ENCODE measurements around the gene FTL. TPM values are rescaled to one million over a fixed set of nuclear protein-coding genes. Genes with fewer than 3 reads are reported as not detected.
A peak's percentile ranks its signal among the peaks of the same experiment; 100 is the strongest.

Gene FTL
- total RNA-seq, 1 experiment from 2014 or later, result 2,963 TPM

GRCh38 chr19:48955308-48955958, 9.7 kb upstream of the FTL start:
- no peak for TF ChIP-seq CTCF (IDR thresholded peaks at IDR 0.05; ENCODE audit: insufficient read depth in 1 of 2, low read depth in 1 of 2, low read length in 1 of 2, severe bottlenecking in 1 of 2, unreplicated experiment in 1 of 2)
- H3K36me3 ChIP-seq (ENCODE audit: control insufficient read depth, insufficient read depth, low read length), result peaks cover 2% of the 10 kb centered on the region; the same call in 1 of the 2 replicates
- no peaks in the 10 kb centered on the region for H3K27me3 Mint-ChIP-seq (ENCODE audit: insufficient read depth, unreplicated experiment)
- peak overlapping the region; percentile 91 for H3K27ac Mint-ChIP-seq (ENCODE audit: unreplicated experiment)
- DNase-seq, result no peak
- H3K9me3 ChIP-seq, result no peaks in the 10 kb centered on the region
- peaks cover 44% of the 10 kb centered on the region for H3K36me3 Mint-ChIP-seq (ENCODE audit: insufficient read depth, unreplicated experiment)
- H3K4me3 ChIP-seq (ENCODE audit: low read depth, low read length), result peak overlapping the region; percentile 70
- H3K4me3 Mint-ChIP-seq (ENCODE audit: unreplicated experiment), result peak overlapping the region; percentile 85
- H3K27me3 ChIP-seq (replicated peaks; ENCODE audit: control insufficient read depth, insufficient read depth, low read length), result no peaks in the 10 kb centered on the region
- CTCF ChIA-PET, result no interaction called here
- H3K9me3 Mint-ChIP-seq (ENCODE audit: unreplicated experiment), result no peaks in the 10 kb centered on the region
- peaks cover 11% of the 10 kb centered on the region for H3K4me1 ChIP-seq
- H3K4me1 Mint-ChIP-seq (ENCODE audit: low read depth, unreplicated experiment), result peaks cover 6% of the 10 kb centered on the region
- POLR2A ChIA-PET, result interaction anchor here (0.6 kb wide), 1 partner anchor 11 kb away, joined by 3 read pairs; no protein-coding TSS in a partner anchor
- intact Hi-C loops (cut with micrococcal nuclease; ENCODE audit: unreplicated experiment), result loop anchor here (2.0 kb wide), 1 partner anchor 55 kb away; the partner anchor contains the start of gene NUCB1
- no TSS peak for BruUV-seq (replicated peaks)

DNA sequence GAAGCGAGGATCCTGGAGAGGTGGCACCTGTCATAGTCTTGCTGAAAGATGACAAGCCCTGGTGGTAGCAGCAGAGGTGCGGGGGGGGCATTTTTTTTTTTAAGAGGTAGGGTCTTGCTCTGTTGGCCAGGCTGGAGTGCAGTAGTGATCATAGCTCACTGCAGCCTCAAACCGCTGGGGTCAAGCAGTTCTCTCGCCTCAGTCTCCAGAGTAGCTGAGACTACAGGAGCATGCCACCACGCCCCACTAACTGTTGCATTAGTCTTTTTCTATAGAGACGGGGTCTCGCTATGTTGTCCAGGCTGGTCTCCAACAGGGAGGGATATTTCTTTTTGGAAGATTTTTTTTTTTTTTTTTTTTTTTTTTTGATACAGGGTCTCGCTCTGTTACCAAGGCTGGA, 7.1 kb upstream of the FTL start:
- Histone ChIP-seq H3K4me3 (ENCODE audit: low read depth, low read length) (no peak overlapping the region), H3K9me3 (no peaks in the 10 kb centered on the region), H3K27me3 (replicated peaks; ENCODE audit: control insufficient read depth, insufficient read depth, low read length) (no peaks in the 10 kb centered on the region), H3K4me1 (peaks cover 28% of the 10 kb centered on the region), H3K36me3 (ENCODE audit: control insufficient read depth, insufficient read depth, low read length) (peaks cover 2% of the 10 kb centered on the region; the same call in 1 of the 2 replicates)
- peaks cover 68% of the 10 kb centered on the region for H3K36me3 Mint-ChIP-seq (ENCODE audit: insufficient read depth, unreplicated experiment)
- H3K4me1 Mint-ChIP-seq (ENCODE audit: low read depth, unreplicated experiment), result peaks cover 28% of the 10 kb centered on the region
- H3K27me3 Mint-ChIP-seq (ENCODE audit: insufficient read depth, unreplicated experiment), result no peaks in the 10 kb centered on the region
- ChIA-PET CTCF (interaction anchor here (0.7 kb wide), 1 partner anchor 35 kb away, joined by 3 read pairs; the partner anchor contains the start of gene RUVBL2), POLR2A (no interaction called here)
- intact Hi-C loops (cut with micrococcal nuclease; ENCODE audit: unreplicated experiment), result no loop called here
- no TSS peak for BruUV-seq (replicated peaks)
- H3K4me3 Mint-ChIP-seq (ENCODE audit: unreplicated experiment), result no peak overlapping the region
- H3K9me3 Mint-ChIP-seq (ENCODE audit: unreplicated experiment), result no peaks in the 10 kb centered on the region
- DNase-seq, result no peak
- no peak for TF ChIP-seq CTCF (IDR thresholded peaks at IDR 0.05; ENCODE audit: insufficient read depth in 1 of 2, low read depth in 1 of 2, low read length in 1 of 2, severe bottlenecking in 1 of 2, unreplicated experiment in 1 of 2)
- no peak overlapping the region for H3K27ac Mint-ChIP-seq (ENCODE audit: unreplicated experiment)

DNA sequence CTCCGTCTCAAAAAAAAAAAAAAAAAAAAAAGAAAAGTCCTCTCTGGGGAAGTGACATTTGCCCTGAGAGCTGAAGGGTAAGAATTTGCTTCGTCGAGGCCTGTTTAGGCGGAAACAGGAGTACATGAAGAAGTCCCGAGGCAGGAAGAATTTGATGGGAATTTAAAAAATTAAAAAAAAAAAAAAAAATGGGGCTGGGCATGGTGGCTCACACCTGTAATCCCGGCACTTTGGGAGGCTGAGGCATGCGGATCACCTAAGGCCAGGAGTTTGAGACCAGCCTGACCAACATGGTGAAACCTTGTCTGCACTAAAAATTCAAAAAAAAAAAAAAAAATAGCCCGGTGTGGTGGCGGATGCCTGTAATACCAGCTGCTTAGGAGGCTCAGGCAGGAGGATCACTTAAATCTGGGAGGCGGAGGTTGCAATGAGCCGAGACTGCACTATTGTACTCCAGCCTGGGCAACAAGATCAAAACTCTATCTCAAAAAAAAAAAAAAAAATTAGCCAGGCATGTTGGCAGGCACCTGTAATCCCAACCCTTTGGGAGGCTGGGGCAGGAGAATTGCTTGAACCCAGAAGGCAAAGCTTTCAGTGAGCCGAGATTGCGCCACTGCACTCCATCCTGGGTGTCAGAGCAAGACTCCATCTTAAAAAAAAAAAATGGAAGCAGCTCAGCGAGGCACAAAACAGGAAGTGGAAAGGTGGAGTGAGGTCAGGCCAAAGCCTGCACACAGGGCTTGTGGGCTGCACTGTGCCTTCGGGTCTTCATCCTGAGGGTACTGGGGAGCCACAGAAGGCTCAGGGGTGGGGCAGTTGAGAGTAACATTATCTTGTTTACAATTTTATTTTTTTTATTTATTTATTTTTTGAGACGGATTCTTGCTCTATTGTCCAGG, 5.5 kb upstream of the FTL start:
- Mint-ChIP-seq H3K36me3 (ENCODE audit: insufficient read depth, unreplicated experiment) (peaks cover 74% of the 10 kb centered on the region), H3K4me3 (ENCODE audit: unreplicated experiment) (no peak overlapping the region), H3K4me1 (ENCODE audit: low read depth, unreplicated experiment) (peaks cover 37% of the 10 kb centered on the region), H3K27me3 (ENCODE audit: insufficient read depth, unreplicated experiment) (no peaks in the 10 kb centered on the region), H3K27ac (ENCODE audit: unreplicated experiment) (peak overlapping the region; percentile 51), H3K9me3 (ENCODE audit: unreplicated experiment) (no peaks in the 10 kb centered on the region)
- Histone ChIP-seq H3K4me1 (peaks cover 28% of the 10 kb centered on the region), H3K9me3 (no peaks in the 10 kb centered on the region), H3K27me3 (replicated peaks; ENCODE audit: control insufficient read depth, insufficient read depth, low read length) (no peaks in the 10 kb centered on the region), H3K36me3 (ENCODE audit: control insufficient read depth, insufficient read depth, low read length) (peaks cover 2% of the 10 kb centered on the region; the same call in 1 of the 2 replicates), H3K4me3 (ENCODE audit: low read depth, low read length) (no peak overlapping the region)
- TF ChIP-seq CTCF (IDR thresholded peaks at IDR 0.05; ENCODE audit: insufficient read depth in 1 of 2, low read depth in 1 of 2, low read length in 1 of 2, severe bottlenecking in 1 of 2, unreplicated experiment in 1 of 2), result no peak
- intact Hi-C loops (cut with micrococcal nuclease; ENCODE audit: unreplicated experiment), result loop anchor here (5.0 kb wide), 2 partner anchors 117 to 322 kb away; partner anchors contain the start of gene DBP
- POLR2A ChIA-PET, result interaction anchor here (0.6 kb wide), 1 partner anchor 79 kb away, joined by 3 read pairs; no protein-coding TSS in a partner anchor
- CTCF ChIA-PET, result interaction anchor here (0.6 kb wide), 2 partner anchors 34 to 284 kb away, joined by 3 read pairs; partner anchors contain the start of gene GYS1
- no TSS peak for BruUV-seq (replicated peaks)
- no peak for DNase-seq
